Fibroblast of the conjunctiva (primary cell): ENCODE measurements around the gene PDIA6.
"Not testable (repeated sequence)": the region's sequence is repeated elsewhere in the genome, so short reads cannot be mapped to it uniquely, and the experiment has no call there.

Experiments used
- DNase-seq: peaks from one replicate; pipeline ENCODE4 v3.0.0-alpha.2; 2010; ENCODE audit warnings: low read depth

PDIA6 gene

GRCh38 chr2:10780821-10781220, 31.8 kb downstream of the PDIA6 start:
- not testable (repeated sequence) for DNase-seq

- no peak for DNase-seq
Measured at GRCh38 chr2:10780491-10780820, 32.1 kb downstream of the PDIA6 start.

- DNase-seq: no peak
Measured at GRCh38 chr2:10779776-10780490, 32.7 kb downstream of the PDIA6 start.

GRCh38 chr2:10778724-10779115, 33.9 kb downstream of the PDIA6 start:
- DNase-seq: no peak

- no peak for DNase-seq
Measured at GRCh38 chr2:10777842-10778723, 34.5 kb downstream of the PDIA6 start.

- no peak for DNase-seq
Measured at GRCh38 chr2:10777111-10777841, 35.3 kb downstream of the PDIA6 start.

- DNase-seq: no peak
Measured at GRCh38 chr2:10776231-10776977, 36.2 kb downstream of the PDIA6 start.

GRCh38 chr2:10775831-10776230, 36.8 kb downstream of the PDIA6 start:
- no peak for DNase-seq

GRCh38 chr2:10775021-10775780, 37.4 kb downstream of the PDIA6 start:
- DNase-seq: no peak

- no peak for DNase-seq
Measured at GRCh38 chr2:10774394-10774793, 38.2 kb downstream of the PDIA6 start.

- DNase-seq: no peak
Measured at GRCh38 chr2:10773821-10774341, 38.7 kb downstream of the PDIA6 start.

GRCh38 chr2:10772868-10773215, 39.7 kb downstream of the PDIA6 start:
- no peak for DNase-seq

GRCh38 chr2:10772201-10772867, 40.3 kb downstream of the PDIA6 start:
- DNase-seq: no peak

- DNase-seq: no peak
Measured at GRCh38 chr2:10771786-10772185, 40.8 kb downstream of the PDIA6 start.

- no peak for DNase-seq
Measured at GRCh38 chr2:10770956-10771750, 41.4 kb downstream of the PDIA6 start.

- no peak for DNase-seq
Measured at GRCh38 chr2:10768063-10768507, 44.5 kb downstream of the PDIA6 start.

- DNase-seq: no peak
Measured at GRCh38 chr2:10765914-10766313, 46.7 kb downstream of the PDIA6 start.

- DNase-seq: no peak
Measured at GRCh38 chr2:10765461-10765860, 47.1 kb downstream of the PDIA6 start.

GRCh38 chr2:10764896-10765295, 47.7 kb downstream of the PDIA6 start:
- no peak for DNase-seq
